ENCODE measurements around the gene GATA6.

DNA sequence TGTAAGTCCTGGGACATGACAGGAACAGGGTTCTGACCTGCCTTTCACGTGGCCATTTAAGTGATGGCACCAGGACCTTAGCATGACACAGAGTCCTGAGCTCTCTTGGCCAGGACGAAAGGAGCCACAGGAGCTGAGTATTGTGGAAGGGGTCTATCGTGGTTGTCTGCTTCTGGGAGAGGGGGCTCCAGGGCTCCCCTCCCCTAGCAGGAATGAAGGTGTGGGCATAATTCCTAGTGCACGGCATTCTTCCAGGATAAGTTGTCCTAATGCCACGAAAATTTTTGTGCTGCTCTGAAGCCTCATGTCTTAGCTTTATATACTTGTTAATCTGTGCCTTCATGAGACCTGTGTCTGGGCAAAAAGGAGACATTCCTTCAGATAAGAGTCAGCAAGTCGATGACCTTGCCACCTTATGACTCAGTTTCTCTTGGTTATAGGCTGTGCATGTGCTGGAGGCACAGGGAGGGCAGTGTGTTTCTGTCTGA is 17.1 kb downstream of the GATA6 start:
- TF ChIP-seq MXI1 (IDR thresholded peaks at IDR 0.05; ENCODE audit: low read depth, low read length) = no peak
- TF ChIP-seq, protein P1, sequence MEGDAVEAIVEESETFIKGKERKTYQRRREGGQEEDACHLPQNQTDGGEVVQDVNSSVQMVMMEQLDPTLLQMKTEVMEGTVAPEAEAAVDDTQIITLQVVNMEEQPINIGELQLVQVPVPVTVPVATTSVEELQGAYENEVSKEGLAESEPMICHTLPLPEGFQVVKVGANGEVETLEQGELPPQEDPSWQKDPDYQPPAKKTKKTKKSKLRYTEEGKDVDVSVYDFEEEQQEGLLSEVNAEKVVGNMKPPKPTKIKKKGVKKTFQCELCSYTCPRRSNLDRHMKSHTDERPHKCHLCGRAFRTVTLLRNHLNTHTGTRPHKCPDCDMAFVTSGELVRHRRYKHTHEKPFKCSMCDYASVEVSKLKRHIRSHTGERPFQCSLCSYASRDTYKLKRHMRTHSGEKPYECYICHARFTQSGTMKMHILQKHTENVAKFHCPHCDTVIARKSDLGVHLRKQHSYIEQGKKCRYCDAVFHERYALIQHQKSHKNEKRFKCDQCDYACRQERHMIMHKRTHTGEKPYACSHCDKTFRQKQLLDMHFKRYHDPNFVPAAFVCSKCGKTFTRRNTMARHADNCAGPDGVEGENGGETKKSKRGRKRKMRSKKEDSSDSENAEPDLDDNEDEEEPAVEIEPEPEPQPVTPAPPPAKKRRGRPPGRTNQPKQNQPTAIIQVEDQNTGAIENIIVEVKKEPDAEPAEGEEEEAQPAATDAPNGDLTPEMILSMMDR (IDR thresholded peaks at IDR 0.05) = no peak
- TF ChIP-seq TAF1 (IDR thresholded peaks at IDR 0.05; ENCODE audit: borderline replicate concordance, low read depth, low read length) = no peak
- no peak for TF ChIP-seq EZH2phosphoT487 (IDR thresholded peaks at IDR 0.05; ENCODE audit: borderline replicate concordance, low read depth)
- no peak for TF ChIP-seq SMC3 (IDR thresholded peaks at IDR 0.05; ENCODE audit: low read depth, low read length)
- no peak for TF ChIP-seq RAD21 (IDR thresholded peaks at IDR 0.05; ENCODE audit: low read length)
- no peak for TF ChIP-seq RCOR1 (IDR thresholded peaks at IDR 0.05; ENCODE audit: low read length)
- TF ChIP-seq RFX5 (IDR thresholded peaks at IDR 0.05; ENCODE audit: low read length) = no peak
- TF ChIP-seq POLR2AphosphoS5 (IDR thresholded peaks at IDR 0.05; ENCODE audit: low read depth, low read length) = no peak
- no peak for TF ChIP-seq GABPA (IDR thresholded peaks at IDR 0.05; ENCODE audit: low read depth)
- no peak for TF ChIP-seq EP300 (IDR thresholded peaks at IDR 0.05; ENCODE audit: borderline replicate concordance in 1 of 2, low read depth in 1 of 2, low read length in 1 of 2)

All from SK-N-SH (cell line).